Stimulated activated CD4-positive, alpha-beta T cell treated with anti-CD3 and anti-CD28 coated beads, Interleukin-1b, Interleukin-23, amount 100 ng/mL, for 24 hours (primary cell): Measurements from ENCODE around the gene CLEC9A.

Experiments
- DNase-seq, 4 experiments: peaks; one replicate each; pipeline ENCODE4 v3.0.0-alpha.2; 2020; ENCODE audit warnings: low read depth in 4 of 4, low spot score in 1 of 4

CLEC9A gene

DNA sequence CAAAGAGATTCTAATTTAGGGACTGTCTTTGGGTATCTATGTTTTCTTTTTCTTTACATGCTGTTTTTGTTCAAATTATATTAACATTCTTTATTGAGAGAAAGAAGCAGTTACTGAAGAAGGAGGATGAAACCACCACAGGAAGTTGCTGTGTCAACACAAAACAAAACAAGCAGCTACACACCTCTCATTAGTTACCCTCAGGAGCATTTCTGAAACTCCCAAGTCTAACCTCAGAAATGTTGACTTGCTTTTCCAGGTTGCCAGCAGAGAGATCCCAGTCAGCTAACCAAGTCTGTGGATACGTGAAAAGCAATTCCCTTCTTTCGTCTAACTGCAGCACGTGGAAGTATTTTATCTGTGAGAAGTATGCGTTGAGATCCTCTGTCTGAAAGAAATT lies 34.8 kb downstream of the CLEC9A start:
- DNase-seq, result no peak

GRCh38 chr12:10067264-10067663 lies 36.8 kb downstream of the CLEC9A start:
- DNase-seq, result no peak

GRCh38 chr12:10067942-10068341 lies 37.5 kb downstream of the CLEC9A start:
- DNase-seq, result no peak

GRCh38 chr12:10068644-10069043 lies 38.2 kb downstream of the CLEC9A start:
- no peak for DNase-seq

DNA sequence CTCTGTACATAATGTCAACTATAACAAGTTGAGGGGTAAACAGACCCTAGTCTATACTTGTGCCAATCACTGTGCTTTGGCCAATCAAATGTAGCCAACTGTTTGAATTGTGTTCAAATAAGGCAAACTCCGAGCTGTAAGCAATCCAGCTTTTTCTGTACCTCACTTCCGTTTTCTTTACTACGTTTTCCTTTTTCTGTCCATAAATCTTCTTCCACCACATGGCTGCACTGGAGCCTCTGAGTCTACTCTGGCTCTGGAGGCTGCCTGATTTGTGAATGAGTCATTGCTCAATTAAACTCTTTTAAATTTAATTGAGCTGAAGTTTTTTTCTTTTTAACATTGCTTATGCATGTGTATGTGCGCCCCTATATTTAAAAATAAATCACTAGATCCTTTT lies 38.6 kb downstream of the CLEC9A start:
- DNase-seq, result no peak

DNA sequence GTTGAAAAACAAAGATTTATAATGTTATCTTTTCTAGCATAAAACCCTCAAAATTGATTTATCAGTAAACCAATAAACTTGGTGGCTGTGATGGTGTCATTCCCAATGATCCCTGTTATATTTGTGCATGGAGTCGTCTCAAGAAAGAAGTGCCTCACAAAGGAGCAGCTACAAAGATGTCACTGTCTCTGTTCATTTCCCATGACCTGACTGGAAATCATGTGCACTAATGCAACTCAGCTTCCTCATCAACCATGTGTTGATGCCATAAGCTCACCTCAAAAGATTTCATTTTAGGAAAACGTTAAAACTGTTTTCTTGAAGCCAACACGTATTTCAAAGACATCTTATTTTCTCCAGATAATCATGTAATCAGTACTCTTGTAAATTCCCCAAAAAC lies 39.5 kb downstream of the CLEC9A start:
- no peak for DNase-seq

DNA sequence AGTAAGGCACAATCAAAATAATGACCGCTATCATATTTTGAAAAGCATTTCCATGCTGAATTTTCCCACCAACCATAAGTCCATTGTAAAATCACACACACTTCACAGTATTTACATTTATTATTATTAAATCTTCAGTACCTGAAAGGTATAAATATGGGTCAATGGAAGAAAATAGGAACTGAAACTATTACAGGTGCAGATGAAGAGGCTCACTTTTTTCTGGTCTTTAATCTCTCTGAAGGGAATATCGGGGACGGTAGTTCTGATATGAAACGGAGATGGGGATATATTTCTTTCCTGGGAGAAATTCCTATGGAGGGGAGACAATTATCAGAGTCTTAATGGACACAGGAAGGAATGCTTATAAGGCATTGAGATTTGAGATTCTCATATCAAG lies 39.9 kb downstream of the CLEC9A start:
- DNase-seq, result no peak

GRCh38 chr12:10072131-10072530 lies 41.6 kb downstream of the CLEC9A start:
- DNase-seq, result no peak

- DNase-seq, result no peak
Observed at GRCh38 chr12:10073261-10073660, 42.8 kb downstream of the CLEC9A start.

- no peak for DNase-seq
Observed at GRCh38 chr12:10075451-10075850, 45.0 kb downstream of the CLEC9A start.

- no peak for DNase-seq
Observed at GRCh38 chr12:10082117-10082874, 51.8 kb downstream of the CLEC9A start.

GRCh38 chr12:10084733-10085132 lies 54.3 kb downstream of the CLEC9A start:
- no peak for DNase-seq

- DNase-seq, result no peak
Observed at GRCh38 chr12:10086387-10086786, 55.9 kb downstream of the CLEC9A start.

- DNase-seq, result no peak
Observed at GRCh38 chr12:10088031-10088430, 57.5 kb downstream of the CLEC9A start.

DNA sequence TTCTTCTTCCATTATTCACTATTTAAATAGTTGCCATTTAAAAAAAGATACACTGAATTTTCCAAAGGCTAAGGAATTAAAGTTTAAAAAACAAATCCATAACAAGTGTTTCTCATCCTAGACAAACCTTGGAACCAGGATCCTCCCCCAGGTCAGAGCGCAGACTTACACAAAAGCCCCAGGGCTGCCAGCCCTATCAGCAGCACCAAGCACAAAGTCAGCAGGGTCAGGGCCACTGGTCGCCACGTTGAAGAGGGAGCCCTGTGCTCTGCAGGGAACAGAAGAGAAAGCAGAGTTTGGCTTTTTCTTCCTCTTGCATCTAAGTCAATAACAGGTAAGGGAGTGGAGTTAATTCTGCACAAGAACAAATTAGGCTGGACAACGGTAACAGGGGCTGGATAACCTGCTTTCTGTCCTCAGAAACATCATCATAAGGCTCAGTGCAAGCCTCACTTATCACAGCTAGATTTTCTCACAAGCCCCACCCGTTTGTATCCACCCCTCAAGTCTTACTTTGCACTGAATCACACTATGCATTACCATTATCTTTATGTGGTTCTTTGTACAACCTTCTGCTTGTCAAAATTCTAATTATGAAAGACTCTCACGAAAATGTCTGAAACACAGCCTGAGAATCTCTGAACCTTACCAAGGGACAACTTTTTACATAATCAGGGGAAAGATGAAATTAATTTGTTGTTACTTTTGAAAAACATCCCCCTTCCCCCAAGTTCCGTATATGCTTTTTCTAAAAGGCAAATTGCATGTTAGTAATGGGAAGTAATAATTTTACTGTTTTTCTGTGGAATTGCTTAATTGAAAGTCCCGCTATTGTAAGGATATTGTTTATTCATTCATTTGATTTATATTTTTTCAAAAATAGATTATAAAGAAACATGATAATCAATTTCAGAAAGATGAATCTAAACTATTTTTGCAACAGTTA lies 58.7 kb downstream of the CLEC9A start:
- no peak for DNase-seq

- DNase-seq, result no peak
Observed at GRCh38 chr12:10094646-10095395, 64.3 kb downstream of the CLEC9A start.

DNA sequence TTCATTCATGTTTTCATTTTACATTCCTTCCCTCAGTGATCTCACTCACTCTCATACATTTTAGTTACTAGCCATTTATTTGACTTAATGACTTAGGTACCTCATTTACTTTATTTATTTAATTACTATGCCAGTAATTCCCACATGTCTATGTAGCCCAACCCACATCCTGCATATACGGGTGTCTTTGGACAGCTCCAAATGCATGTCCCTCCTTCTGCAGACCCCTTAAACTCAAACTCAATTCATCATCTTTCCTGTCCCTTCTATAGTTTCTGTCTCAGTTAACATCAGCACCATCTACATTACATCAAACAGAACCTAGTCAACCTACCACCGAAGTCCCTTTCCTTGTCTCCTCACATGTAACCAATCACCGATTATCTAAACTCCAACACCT lies 65.5 kb downstream of the CLEC9A start:
- no peak for DNase-seq

- DNase-seq, result no peak
Observed at GRCh38 chr12:10097521-10097920, 67.0 kb downstream of the CLEC9A start.

DNA sequence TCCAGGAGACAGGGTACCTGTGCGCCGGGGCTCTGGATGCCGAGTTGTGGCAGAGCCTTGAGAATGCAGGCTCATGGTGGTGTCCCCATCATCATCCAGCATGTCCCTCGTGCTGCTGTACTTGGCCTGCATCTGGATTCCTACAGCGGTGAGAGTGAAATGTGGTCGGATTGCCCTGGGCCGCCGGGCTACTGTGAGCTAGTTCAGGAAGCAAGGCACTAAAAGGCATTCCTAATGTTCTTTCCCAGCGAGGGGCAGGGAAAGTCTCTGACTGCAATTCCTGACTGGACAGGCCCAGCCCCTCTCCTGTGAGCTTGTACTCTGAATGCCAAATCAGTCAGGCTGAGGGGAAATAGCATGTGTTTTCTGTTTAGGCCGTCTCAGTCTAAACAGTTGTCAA lies 68.3 kb downstream of the CLEC9A start, which contains the start of gene CLEC1A:
Gene CLEC1A (minus strand): TSS at position 195 of the 400 bp plus-strand sequence. CDS start 63 bp downstream, at position 132.
- DNase-seq, result no peak

DNA sequence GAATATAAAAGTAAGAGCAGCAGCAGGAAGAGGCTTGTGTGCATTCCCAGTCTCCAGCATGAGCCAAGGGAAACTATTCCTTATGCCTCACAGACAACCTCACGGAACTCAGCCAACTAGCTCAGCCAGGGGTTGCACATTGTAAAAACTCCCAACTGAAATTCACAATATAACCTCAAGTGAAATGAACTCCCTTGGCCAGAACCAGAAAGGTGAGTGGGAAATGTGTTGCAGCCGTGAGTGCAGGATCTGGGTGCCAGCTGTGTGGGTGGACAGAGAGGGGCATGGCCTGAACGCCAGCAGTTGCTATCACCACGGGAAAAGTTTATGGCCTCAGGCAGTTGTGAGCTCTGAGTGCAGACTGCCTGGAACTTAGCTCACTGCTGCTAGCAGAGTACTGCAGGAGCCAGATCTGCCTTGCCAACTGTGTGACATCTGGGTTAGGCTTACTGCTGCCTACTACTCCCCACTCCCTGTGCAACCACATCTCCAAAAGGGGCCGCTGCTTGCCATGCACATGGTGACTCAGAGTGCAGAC lies 70.6 kb downstream of the CLEC9A start:
- no peak for DNase-seq

DNA sequence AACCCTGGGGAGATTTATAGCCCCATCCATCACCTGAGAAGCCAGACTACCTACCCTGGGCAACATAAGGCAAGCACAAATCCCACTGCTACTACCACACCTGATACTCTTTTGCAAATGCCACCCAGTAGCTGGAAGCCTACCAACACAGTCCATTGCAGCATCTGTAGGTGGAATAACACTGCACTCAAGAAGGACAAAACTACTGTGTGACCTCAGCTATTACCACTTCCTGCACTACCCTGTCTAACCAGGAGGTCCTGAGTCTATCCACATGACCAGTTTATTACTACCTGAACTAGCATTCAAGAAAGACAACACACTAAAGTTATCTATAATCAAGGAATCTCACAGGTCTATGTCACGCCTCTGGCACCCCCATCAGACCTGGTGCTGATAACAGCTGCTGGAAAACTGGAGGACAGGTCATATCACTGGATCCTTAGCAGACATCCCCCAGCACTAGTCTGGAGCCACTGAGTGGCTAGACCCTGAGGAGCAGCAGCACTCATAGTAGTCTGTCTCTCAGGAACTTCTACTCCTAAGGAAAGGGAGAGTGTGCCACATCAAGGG lies 71.3 kb downstream of the CLEC9A start:
- DNase-seq, result no peak
